ENCODE measurements around the gene NRIP2.

Gene NRIP2

DNA sequence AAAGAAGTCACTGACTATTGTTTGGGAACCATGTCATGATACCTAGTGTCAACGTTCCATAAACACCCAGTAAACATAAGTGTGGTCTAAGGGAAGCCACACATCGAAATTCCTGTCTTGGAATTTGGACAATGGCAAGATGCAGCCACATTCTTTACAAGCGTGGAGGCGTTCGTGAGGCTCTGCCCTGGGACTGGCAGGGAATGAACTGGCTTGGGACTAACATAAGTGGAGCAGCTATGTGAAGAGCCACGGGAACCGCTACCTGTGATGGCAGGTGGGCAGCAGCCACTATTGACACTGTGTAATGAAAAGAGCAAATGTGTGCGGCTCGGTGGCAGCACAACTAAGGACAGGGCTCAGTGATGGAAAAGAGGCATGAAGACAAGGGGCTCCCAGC is 10.0 kb upstream of the NRIP2 start:
- TF ChIP-seq, protein P1, sequence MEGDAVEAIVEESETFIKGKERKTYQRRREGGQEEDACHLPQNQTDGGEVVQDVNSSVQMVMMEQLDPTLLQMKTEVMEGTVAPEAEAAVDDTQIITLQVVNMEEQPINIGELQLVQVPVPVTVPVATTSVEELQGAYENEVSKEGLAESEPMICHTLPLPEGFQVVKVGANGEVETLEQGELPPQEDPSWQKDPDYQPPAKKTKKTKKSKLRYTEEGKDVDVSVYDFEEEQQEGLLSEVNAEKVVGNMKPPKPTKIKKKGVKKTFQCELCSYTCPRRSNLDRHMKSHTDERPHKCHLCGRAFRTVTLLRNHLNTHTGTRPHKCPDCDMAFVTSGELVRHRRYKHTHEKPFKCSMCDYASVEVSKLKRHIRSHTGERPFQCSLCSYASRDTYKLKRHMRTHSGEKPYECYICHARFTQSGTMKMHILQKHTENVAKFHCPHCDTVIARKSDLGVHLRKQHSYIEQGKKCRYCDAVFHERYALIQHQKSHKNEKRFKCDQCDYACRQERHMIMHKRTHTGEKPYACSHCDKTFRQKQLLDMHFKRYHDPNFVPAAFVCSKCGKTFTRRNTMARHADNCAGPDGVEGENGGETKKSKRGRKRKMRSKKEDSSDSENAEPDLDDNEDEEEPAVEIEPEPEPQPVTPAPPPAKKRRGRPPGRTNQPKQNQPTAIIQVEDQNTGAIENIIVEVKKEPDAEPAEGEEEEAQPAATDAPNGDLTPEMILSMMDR (IDR thresholded peaks at IDR 0.05; ENCODE audit: control insufficient read depth, extremely low read depth, insufficient read depth): no peak
- H3K4me3 ChIP-seq (ENCODE audit: low read depth, low read length): no peak overlapping the region
- no peak for DNase-seq (ENCODE audit: low read depth)

DNA sequence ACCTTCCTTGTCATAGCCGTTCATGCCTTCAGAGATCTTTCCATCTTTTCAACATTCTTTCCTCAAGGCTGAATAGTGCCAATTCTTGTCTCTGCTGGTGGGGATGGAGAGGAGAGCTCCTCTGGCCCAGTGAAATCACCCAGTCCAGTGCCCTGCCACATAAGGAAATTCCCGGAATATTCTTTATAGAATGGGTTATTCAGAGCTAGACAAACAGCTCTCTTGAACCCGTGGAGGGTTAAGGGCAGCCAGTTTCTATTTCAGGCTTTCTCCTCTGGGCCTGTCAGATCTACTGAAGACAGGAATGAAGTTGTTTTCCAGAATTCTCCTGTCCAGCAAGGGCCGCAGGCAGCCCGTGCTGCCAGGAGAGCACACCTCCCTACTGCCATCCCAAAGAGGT is 8.1 kb upstream of the NRIP2 start:
- TF ChIP-seq, protein P1 (IDR thresholded peaks at IDR 0.05; ENCODE audit: control insufficient read depth, extremely low read depth, insufficient read depth): no peak
- DNase-seq (ENCODE audit: low read depth): no peak
- H3K4me3 ChIP-seq (ENCODE audit: low read depth, low read length): no peak overlapping the region

DNA sequence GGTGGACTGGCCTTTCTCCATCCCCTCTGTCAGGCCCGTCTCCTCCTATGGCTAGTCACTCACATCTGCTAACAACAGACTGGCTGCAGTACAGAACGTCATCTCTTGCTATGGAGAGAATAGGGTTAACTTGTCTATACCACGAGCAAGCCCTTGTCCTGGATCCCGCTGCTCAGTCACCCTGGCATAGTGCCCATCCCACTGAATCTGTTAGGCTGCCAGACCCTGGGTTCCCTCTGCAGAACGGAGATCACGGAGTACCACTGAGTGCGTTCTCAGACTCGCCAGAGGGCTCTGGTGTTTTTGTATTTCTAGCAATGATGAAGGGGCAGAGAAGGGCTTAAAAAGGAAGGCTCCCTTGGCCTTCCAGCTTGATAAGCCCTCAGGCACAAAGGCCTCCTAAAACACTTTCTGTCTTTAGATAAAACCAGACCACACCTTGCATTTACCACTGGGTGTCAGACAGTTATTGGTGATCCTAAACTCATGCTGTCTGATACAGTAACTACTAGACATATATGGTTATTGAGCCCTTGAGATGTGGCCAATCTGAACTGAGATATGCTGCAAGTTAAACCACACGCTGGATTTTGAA is 6.3 kb upstream of the NRIP2 start:
- no peak overlapping the region for H3K4me3 ChIP-seq (ENCODE audit: low read depth, low read length)
- TF ChIP-seq, protein P1 (IDR thresholded peaks at IDR 0.05; ENCODE audit: control insufficient read depth, extremely low read depth, insufficient read depth): no peak
- no peak for DNase-seq (ENCODE audit: low read depth)

DNA sequence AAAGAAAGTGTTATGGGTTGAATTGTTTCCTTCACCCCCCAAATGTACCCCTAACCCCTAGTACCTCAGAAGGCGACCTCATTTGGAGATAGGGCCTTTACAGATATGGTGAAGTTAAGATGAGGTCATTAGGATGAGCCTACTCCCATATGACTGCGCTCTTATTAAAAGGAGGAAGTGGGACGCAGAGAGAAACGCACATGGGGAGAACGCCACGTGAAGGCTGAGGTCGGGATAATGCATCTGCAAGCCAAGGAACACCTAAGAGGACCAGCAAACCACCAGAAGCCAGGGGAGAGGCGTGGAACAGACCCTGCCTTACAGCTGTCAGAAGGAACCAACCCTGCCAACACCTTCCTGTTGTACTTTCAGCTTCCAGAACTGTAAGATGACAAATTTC is 1.7 kb upstream of the NRIP2 start:
- DNase-seq (ENCODE audit: low read depth): no peak
- TF ChIP-seq, protein P1 (IDR thresholded peaks at IDR 0.05; ENCODE audit: control insufficient read depth, extremely low read depth, insufficient read depth): no peak
- no peak overlapping the region for H3K4me3 ChIP-seq (ENCODE audit: low read depth, low read length)

DNA sequence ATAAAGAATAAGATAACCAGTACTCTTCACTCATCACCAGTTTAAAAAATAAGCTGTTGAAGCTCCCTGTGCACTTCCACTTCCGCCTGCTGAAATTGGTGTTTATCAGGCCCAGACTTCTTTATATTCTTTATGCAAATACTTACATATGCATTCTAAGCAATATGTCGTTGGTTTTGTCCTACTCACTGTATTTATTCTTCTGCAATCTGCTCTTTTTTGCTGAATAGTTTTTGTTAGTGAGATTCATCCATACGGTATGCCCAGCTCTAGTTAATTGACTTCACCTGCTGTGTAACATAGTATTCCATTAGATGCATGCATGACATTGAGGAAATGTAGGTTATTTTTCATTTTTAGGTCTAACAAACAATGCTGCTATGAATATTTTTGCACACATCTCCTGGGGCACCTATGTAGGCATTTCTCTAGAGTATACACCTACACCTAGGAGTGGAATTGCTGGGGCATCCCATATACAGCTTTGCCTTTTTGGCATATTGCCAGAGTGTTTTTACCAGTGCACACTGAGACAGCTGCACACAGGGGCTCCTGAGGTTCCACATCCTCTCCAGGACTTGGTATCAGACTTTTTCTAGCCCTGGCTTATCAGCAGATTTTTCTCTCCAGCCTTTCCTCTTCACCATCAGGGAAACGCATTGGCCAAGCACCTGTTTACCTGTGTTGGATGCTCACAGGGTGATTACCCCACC is 1.0 kb upstream of the NRIP2 start:
- TF ChIP-seq, protein P1 (IDR thresholded peaks at IDR 0.05; ENCODE audit: control insufficient read depth, extremely low read depth, insufficient read depth): no peak
- H3K4me3 ChIP-seq (ENCODE audit: low read depth, low read length): no peak overlapping the region
- no peak for DNase-seq (ENCODE audit: low read depth)

DNA sequence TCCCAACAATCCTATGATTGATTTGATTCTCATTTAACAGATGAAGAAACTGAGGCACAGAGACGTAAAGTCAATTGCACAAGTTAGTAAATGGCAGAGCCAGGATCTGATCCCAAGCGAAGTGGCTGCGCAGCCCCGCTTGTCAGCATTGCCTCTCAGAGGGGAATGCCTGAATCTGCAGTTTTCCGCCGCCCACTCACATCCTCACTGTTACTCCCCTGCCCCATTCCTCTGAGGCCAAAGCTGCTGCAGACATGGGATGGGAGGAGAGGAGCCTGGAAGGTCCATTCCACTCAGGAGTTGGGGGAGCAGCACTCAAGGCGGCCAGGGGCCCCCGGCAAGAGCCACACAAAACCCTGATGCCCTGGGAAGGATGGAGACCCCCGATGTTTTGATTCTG is 1.0 kb downstream of the NRIP2 start:
- TF ChIP-seq, protein P1 (IDR thresholded peaks at IDR 0.05; ENCODE audit: control insufficient read depth, extremely low read depth, insufficient read depth): no peak
- DNase-seq (ENCODE audit: low read depth): no peak
- no peak overlapping the region for H3K4me3 ChIP-seq (ENCODE audit: low read depth, low read length)

DNA sequence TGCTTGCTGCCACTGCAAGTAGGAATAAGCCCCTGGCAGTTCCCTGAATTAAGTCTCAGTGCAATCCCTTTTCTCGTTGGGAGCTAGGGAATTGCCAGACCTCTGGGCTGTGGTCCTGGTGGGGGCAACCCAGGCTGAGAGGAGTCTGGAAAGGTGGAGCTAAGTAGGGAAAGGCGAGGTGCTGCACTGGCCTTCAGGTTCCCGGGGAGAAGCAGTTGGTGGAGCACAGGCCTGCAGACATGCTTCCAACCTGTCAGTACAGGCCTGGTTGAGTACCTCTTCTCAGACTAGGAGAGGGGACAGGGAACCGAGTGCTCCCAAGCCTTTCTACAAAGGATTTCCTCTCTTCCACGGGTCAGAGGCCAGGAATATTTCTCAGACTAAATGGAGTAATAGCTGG is 1.5 kb downstream of the NRIP2 start:
- H3K4me3 ChIP-seq (ENCODE audit: low read depth, low read length): no peak overlapping the region
- TF ChIP-seq, protein P1 (IDR thresholded peaks at IDR 0.05; ENCODE audit: control insufficient read depth, extremely low read depth, insufficient read depth): no peak
- DNase-seq (ENCODE audit: low read depth): no peak

Measured in LNCaP clone FGC (cell line).